Measurements from ENCODE around the gene ZNF839. TPM values are rescaled to one million over a fixed set of nuclear protein-coding genes. Genes with fewer than 3 reads are reported as not detected.
"Not testable (repeated sequence)": the region's sequence is repeated elsewhere in the genome, so short reads cannot be mapped to it uniquely, and the experiment has no call there.

ZNF839 gene
- total RNA-seq (2014; rRNA removed; shearing (Covaris generic)) = 13.2 and 16.4 TPM in 2 replicates

DNA sequence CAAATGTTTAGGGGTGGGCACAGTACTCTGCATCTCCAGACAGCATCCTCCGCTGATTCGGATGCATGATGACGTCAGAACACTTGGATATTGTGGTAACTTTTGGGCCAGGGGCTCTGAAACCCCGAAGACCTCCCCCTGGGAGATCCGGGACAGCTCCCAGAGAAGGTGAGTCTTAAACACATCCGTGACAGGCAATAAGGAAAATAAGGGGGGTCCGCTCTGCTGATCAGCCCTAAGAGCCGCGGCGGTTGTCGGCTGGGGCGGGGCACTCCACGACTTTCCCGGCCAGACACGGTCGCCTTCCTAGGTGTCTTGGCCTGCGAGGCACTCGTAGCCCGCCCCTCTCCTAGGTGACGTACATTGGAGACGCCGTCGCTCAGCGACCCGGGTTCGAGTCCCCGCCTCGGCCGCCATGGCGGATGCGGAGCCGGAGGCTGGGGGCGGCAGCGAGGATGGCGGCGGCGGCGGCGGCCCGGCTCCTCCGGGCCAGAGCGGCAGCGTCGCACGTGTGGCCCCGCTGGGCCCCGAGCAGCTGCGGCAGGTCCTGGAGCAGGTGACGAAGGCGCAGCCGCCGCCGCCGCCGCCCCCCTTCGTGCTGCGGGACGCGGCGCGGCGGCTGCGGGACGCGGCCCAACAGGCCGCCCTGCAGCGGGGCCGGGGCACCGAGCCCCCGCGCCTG, at the start of gene ZNF839:
Gene ZNF839, plus strand, starts transcription at position 396 of the 682 bp plus-strand sequence. Its CDS starts 20 bp downstream, at position 416.
- in situ Hi-C loops (cut with HindIII; ENCODE audit: low sequenced_read_pairs) = loop anchor here (25.0 kb wide), 1 partner anchor 232 kb away; the partner anchor contains the start of gene HSP90AA1
- DNase-seq (ENCODE audit: low spot score) = peak; percentile 88

DNA sequence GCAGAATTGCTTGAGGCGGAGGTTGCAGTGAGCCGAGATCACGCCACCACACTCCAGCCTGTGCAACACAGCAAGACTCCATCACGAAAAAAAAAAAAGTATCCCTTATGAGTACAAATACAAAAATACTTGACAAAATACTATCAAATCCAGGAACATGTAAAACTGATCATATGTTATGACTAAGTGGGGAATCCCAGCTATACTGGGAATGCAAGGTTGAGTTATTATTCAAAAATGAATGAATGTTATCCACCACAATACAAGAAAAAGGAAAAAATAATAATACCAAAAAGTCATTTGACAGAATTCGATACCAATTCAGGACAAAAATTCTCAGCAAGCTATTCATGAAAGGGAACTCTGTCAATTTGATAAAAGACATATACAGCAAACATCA, 47.2 kb upstream of the ZNF839 start:
- DNase-seq (ENCODE audit: low spot score) = no peak
- in situ Hi-C loops (cut with HindIII; ENCODE audit: low sequenced_read_pairs) = no loop called here

GRCh38 chr14:102275866-102276265, 43.7 kb upstream of the ZNF839 start:
- in situ Hi-C loops (cut with HindIII; ENCODE audit: low sequenced_read_pairs) = no loop called here
- DNase-seq (ENCODE audit: low spot score) = no peak

- DNase-seq (ENCODE audit: low spot score) = no peak
- in situ Hi-C loops (cut with HindIII; ENCODE audit: low sequenced_read_pairs) = no loop called here
Observed at GRCh38 chr14:102277874-102278630, 41.5 kb upstream of the ZNF839 start.

DNA sequence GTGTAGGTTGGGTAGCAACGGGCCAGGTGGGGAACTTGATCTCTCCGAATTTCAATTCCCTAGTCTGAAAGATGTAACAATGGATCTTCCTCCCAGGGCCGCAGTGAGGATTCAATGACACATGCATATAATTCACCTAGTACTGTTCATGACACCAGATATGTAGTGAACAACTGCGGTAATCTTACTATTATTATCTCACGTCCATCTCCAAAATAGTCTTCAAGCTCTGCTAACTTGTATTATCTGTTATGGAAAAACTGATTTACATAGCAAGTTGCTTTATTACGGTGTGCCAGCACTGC, 41.0 kb upstream of the ZNF839 start:
- no peak for DNase-seq (ENCODE audit: low spot score)
- in situ Hi-C loops (cut with HindIII; ENCODE audit: low sequenced_read_pairs) = no loop called here

GRCh38 chr14:102279282-102279681, 40.3 kb upstream of the ZNF839 start:
- no peak for DNase-seq (ENCODE audit: low spot score)
- in situ Hi-C loops (cut with HindIII; ENCODE audit: low sequenced_read_pairs) = no loop called here

- in situ Hi-C loops (cut with HindIII; ENCODE audit: low sequenced_read_pairs) = no loop called here
- no peak for DNase-seq (ENCODE audit: low spot score)
Observed at GRCh38 chr14:102279688-102280348, 39.7 kb upstream of the ZNF839 start.

DNA sequence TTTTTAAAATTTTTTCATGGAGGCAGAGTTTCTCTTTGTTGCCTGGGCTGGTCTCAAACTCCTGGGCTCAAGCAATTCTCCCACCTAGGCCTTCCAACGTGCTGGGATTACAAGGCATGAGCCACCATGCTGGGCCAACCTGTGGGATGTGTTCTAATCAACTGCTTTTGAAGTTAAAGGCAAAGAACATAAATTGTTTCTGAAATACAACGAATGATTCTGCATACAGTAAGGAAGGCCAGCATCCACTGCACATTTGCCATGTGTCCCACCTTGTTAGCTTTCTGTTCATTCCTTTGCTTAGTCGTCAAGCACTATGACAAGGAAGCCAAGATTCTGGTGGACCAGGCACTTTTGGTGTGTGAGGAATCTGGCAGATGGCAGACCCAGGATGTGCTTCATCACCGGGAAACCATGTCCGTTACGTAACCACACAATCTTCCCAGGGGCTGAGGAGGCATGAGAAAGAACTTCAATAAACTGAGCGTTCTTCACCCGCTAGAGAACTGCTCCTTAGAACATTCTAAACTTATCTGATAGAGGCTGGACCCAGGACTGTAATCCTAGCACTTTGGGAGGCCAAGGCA, 39.1 kb upstream of the ZNF839 start:
- in situ Hi-C loops (cut with HindIII; ENCODE audit: low sequenced_read_pairs) = no loop called here
- DNase-seq (ENCODE audit: low spot score) = no peak

- in situ Hi-C loops (cut with HindIII; ENCODE audit: low sequenced_read_pairs) = no loop called here
- no peak for DNase-seq (ENCODE audit: low spot score)
Observed at GRCh38 chr14:102282751-102283465, 36.6 kb upstream of the ZNF839 start.

DNA sequence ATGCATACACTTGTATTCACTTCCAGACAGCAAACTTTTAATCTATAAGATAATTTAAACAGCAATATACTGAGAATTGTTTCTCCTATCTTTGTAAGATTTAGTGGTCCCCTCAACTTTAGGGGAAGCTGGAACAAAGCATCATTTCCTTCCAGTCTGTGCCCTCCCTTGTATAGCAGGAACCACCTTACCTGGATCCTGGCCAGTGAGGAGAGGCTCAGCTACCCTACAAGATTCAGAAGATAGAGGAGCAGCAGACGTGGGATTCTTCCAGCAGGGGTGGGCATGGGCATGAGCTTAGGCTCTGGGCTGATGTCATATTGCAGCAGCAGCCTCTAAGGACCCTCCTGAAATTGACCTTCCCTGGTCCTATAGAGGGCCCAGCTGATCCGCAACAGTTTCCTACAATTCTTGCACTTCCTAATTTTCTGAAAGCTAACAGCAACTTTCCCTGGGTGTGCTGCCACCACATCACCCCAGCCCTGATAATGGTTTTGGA, 35.9 kb upstream of the ZNF839 start:
- in situ Hi-C loops (cut with HindIII; ENCODE audit: low sequenced_read_pairs) = no loop called here
- DNase-seq (ENCODE audit: low spot score) = no peak

- no peak for DNase-seq (ENCODE audit: low spot score)
- in situ Hi-C loops (cut with HindIII; ENCODE audit: low sequenced_read_pairs) = no loop called here
Observed at GRCh38 chr14:102285106-102285505, 34.4 kb upstream of the ZNF839 start.

- no peak for DNase-seq (ENCODE audit: low spot score)
Observed at GRCh38 chr14:102288139-102288538, 31.4 kb upstream of the ZNF839 start.

GRCh38 chr14:102292441-102292840, 27.1 kb upstream of the ZNF839 start:
- DNase-seq (ENCODE audit: low spot score) = no peak
- in situ Hi-C loops (cut with HindIII; ENCODE audit: low sequenced_read_pairs) = no loop called here

More at GRCh38 chr14:102288139-102288538, 31.4 kb upstream of the ZNF839 start:
- in situ Hi-C loops (cut with HindIII; ENCODE audit: low sequenced_read_pairs) = no loop called here

GRCh38 chr14:102293781-102294180, 25.8 kb upstream of the ZNF839 start:
- in situ Hi-C loops (cut with HindIII; ENCODE audit: low sequenced_read_pairs) = no loop called here
- DNase-seq (ENCODE audit: low spot score) = no peak

GRCh38 chr14:102295270-102295669, 24.3 kb upstream of the ZNF839 start:
- DNase-seq (ENCODE audit: low spot score) = peak; percentile 9
- in situ Hi-C loops (cut with HindIII; ENCODE audit: low sequenced_read_pairs) = no loop called here

- in situ Hi-C loops (cut with HindIII; ENCODE audit: low sequenced_read_pairs) = no loop called here
- DNase-seq (ENCODE audit: low spot score) = no peak
Observed at GRCh38 chr14:102297436-102298170, 21.9 kb upstream of the ZNF839 start.

DNA sequence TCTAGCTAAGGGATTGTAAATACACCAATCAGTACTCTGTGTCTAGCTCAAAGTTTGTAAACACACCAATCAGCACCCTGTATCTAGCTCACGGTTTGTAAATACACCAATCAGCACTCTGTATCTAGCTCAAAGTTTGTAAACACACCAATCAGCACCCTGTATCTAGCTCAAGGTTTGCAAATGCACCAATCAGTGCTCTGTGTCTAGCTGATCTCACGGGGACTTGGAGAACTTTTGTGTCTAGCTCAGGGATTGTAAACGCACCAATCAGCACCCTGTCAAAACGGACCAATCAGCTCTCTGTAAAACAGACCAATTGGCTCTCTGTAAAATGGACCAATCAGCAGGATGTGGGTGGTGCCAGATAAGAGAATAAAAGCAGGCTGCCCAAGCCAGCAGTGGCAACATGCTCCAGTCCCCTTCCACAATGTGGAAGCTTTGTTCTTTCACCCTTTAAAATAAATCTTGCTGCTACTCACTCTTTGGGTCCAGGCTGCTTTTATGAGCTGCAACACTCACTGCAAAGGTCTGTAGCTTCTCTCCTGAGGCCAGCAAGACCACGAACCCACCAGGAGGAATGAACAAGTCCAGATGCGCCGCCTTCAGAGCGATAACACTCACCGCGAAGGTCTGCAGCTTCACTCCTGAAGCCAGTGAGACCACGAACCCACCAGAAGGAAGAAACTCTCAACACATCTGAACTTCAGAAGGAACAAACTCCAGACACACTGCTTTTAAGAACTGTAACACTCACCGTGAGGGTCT, 21.1 kb upstream of the ZNF839 start:
- DNase-seq (ENCODE audit: low spot score); in situ Hi-C loops (cut with HindIII; ENCODE audit: low sequenced_read_pairs): not testable (repeated sequence)

DNA sequence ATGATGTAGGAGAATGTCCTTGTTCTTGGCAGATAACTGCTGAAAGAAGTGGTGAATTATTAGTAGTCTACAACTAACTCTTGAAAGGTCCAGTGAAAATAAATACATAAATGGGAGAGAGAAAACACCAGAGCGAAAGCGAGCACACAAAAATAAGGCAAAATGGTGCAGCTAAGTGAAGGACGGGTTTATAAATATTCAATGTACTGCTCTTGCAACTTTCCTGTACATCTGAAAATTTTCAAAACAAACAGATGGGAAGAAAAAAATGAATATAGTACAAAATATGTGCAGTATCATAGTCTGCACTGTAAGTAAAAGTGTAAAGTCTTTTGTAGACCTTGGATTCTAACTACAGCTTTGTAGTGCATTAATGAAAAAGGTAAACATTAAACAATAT, 15.9 kb upstream of the ZNF839 start:
- in situ Hi-C loops (cut with HindIII; ENCODE audit: low sequenced_read_pairs) = loop anchor here (25.0 kb wide), 1 partner anchor 216 kb away; the partner anchor contains the start of gene HSP90AA1
- no peak for DNase-seq (ENCODE audit: low spot score)
